Urinary bladder (tissue), 4 donors: ENCODE measurements around the gene MAN2B1. TPM values are rescaled to one million over a fixed set of nuclear protein-coding genes. Genes with fewer than 3 reads are reported as not detected.

Experiments
- DNase-seq: peaks from one replicate; pipeline ENCODE4 v3.0.0-alpha.2; 2015; ENCODE audit errors: extremely low spot score
- H3K27ac ChIP-seq: one replicate; pipeline ENCODE4 v1.5.1; 2013; ENCODE audit warnings: low read depth, mild to moderate bottlenecking, moderate library complexity
- H3K36me3 ChIP-seq: one replicate; pipeline ENCODE4 v1.6.1; 2013; ENCODE audit warnings: mild to moderate bottlenecking, moderate library complexity; ENCODE audit not compliant: insufficient read depth
- H3K4me1 ChIP-seq: one replicate; pipeline ENCODE4 v1.6.1; 2013; ENCODE audit warnings: mild to moderate bottlenecking, moderate library complexity; ENCODE audit not compliant: insufficient read depth
- H3K4me3 ChIP-seq: one replicate; pipeline ENCODE4 v1.5.1; 2013; ENCODE audit warnings: low read depth, low read length
- WGBS: extraction: QIAGEN DNeasy Blood & Tissue Kit; methylation state at CpG from one replicate; pipeline ENCODE4 v1.1.7; 2013; 5-methylcytosine and 5-hydroxymethylcytosine counted together
- polyA plus RNA-seq: library from polyadenylated mRNA; stranded (reverse); fragments of 200-250 nt; gene quantifications from one replicate; pipeline ENCODE4 v1.2.3, GENCODE V29; 2013
- small RNA-seq: library from RNA; depleted of rRNA; stranded (forward); fragments of <200 nt; gene quantifications from one replicate; pipeline ENCODE3, GENCODE V24; 2014
- total RNA-seq: library from RNA; depleted of rRNA; stranded (reverse); fragments of >200 nt; gene quantifications from one replicate; pipeline ENCODE4 v1.2.3, GENCODE V29; 2014
- donor health status: healthy with polysubstance abuse.
- donor health status: healthy.

The MAN2B1 gene
- total and polyA plus RNA-seq, 2 donors, result 31.1 to 60.0 TPM

DNA sequence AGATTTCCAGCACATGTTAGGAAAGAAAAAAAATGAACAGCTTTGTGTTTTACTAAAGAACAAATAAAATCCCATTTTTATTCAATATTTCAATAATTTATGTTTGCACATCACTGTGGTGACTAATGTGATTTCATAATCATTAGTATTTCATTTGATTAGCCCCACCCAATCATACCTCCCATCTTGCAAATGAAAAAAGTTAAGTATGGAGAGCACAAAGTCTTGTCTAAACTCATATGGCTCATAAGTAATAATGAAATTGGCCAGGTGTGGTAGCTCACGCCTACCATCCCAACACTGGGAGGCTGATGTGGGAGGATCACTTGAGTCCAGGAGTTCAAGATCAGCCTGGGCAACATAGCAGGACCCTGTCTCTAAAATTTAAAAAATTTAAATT is 59.7 kb downstream of the MAN2B1 start:
- Histone ChIP-seq H3K4me1 (no peaks in the 10 kb centered on the region), H3K36me3 (no peaks in the 10 kb centered on the region), H3K27ac (no peak overlapping the region), H3K4me3 (no peak overlapping the region)
- 95% methylated on average over 1 of the region's 1 CpG for WGBS
- DNase-seq, result no peak

- Histone ChIP-seq H3K27ac (no peak overlapping the region), H3K4me3 (no peak overlapping the region), H3K4me1 (no peaks in the 10 kb centered on the region), H3K36me3 (no peaks in the 10 kb centered on the region)
- DNase-seq, result no peak
- 100% methylated on average over 1 of the region's 1 CpG for WGBS
Measured at GRCh38 chr19:12603714-12604113, 62.8 kb downstream of the MAN2B1 start.

DNA sequence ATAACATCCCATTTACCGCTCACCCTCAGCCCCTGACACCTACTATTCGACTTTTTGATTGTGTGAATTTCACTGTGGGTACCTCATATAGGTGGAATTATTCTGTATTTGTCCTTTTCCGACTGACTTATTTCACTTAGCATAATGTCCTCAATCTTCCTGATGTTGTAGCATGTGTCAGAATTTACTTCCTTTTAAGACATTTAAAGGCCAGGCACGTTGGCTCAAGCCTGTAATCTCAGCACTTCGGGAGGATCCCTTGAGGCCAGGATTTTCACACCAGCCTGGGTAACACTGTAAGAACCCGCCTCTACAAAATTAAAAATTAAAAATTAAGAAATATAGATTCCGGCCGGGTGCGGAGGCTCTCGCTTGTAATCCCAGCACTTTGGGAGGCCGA is 68.9 kb downstream of the MAN2B1 start:
- Histone ChIP-seq H3K4me1 (no peaks in the 10 kb centered on the region), H3K4me3 (no peak overlapping the region), H3K27ac (no peak overlapping the region), H3K36me3 (no peaks in the 10 kb centered on the region)
- DNase-seq, result no peak
- WGBS, result 86% methylated on average over 11 of the region's 11 CpGs

DNA sequence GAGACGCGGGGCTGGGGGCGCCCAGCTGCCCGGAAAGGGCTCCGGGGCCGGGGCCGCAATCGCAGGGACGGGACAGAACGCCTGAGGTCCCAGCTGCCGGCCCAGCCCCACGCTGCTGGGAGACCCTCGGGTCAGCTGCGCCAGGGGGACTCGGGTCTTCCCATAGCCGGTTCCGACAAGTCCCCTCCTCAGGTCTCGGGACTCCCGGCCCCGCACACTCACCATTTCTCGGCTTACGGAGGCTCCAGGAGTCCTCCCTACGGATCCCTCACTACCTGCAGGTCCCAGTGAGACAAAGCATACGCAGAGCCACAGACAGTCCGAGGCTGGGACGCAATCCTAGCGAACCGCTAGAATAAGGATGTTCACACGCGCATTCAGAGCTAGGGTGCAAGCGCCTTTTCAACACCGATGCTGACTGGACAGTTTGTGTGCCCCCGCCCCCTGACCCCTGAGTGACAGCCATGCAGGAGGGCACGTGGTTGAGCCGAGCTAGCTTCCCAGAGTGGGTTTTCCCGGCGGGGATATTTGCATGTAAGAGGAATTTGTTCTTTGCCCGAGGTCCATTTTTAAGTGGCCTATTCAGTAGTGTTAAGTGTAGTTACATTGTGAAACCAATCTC is 69.5 kb downstream of the MAN2B1 start:
- Histone ChIP-seq H3K4me3 (no peak overlapping the region), H3K4me1 (no peaks in the 10 kb centered on the region), H3K36me3 (no peaks in the 10 kb centered on the region), H3K27ac (no peak overlapping the region)
- 61% methylated on average over 38 of the region's 38 CpGs for WGBS
- no peak for DNase-seq

Small RNAs within 50 kb of the gene (small RNA-seq; reads per million reads assigned to genes)
- gene SNORD41, result 136 reads per million, percentile 97 among the genes with 10 or more reads in this experiment

Other genes starting within 250 kb of the MAN2B1 start
- 12.8 TPM for gene ZNF443, start 225.7 kb downstream of the MAN2B1 start, total RNA-seq
- 2.7 TPM for gene ZNF443, start 225.7 kb downstream of the MAN2B1 start, polyA plus RNA-seq
- gene ZNF709, start 181.9 kb downstream of the MAN2B1 start, total RNA-seq, result 16.1 TPM
- 1.1 TPM for gene ZNF709, start 181.9 kb downstream of the MAN2B1 start, polyA plus RNA-seq
- 25.0 TPM for gene ZNF564, start 115.3 kb downstream of the MAN2B1 start, total RNA-seq
- gene ZNF564, start 115.3 kb downstream of the MAN2B1 start, polyA plus RNA-seq, result 6.6 TPM
- 9.0 TPM for gene ZNF490, start 55.9 kb downstream of the MAN2B1 start, total RNA-seq
- 1.0 TPM for gene ZNF490, start 55.9 kb downstream of the MAN2B1 start, polyA plus RNA-seq
- 38.3 TPM for gene ZNF791, start 55.8 kb downstream of the MAN2B1 start, total RNA-seq
- 12.0 TPM for gene ZNF791, start 55.8 kb downstream of the MAN2B1 start, polyA plus RNA-seq
- 5.1 TPM for gene WDR83, start 65 bp upstream of the MAN2B1 start, total RNA-seq
- 17.5 TPM for gene WDR83, start 65 bp upstream of the MAN2B1 start, polyA plus RNA-seq
- gene DHPS, start 15.1 kb upstream of the MAN2B1 start, total RNA-seq, result 29.9 TPM
- gene DHPS, start 15.1 kb upstream of the MAN2B1 start, polyA plus RNA-seq, result 99.0 TPM
- gene GNG14, start 21.3 kb upstream of the MAN2B1 start, total RNA-seq, result not detected
- not detected for gene GNG14, start 21.3 kb upstream of the MAN2B1 start, polyA plus RNA-seq
- gene FBXW9, start 29.9 kb upstream of the MAN2B1 start, total RNA-seq, result 2.6 TPM
- gene FBXW9, start 29.9 kb upstream of the MAN2B1 start, polyA plus RNA-seq, result 8.9 TPM
- 35.4 TPM for gene TNPO2, start 57.2 kb upstream of the MAN2B1 start, total RNA-seq
- 50.7 TPM for gene TNPO2, start 57.2 kb upstream of the MAN2B1 start, polyA plus RNA-seq
- 59.5 TPM for gene TRIR, start 67.9 kb upstream of the MAN2B1 start, total RNA-seq
- gene TRIR, start 67.9 kb upstream of the MAN2B1 start, polyA plus RNA-seq, result 285 TPM
- 22.7 TPM for gene GET3, start 70.8 kb upstream of the MAN2B1 start, total RNA-seq
- gene GET3, start 70.8 kb upstream of the MAN2B1 start, polyA plus RNA-seq, result 84.4 TPM
- not detected for gene BEST2, start 85.0 kb upstream of the MAN2B1 start, total RNA-seq
- gene BEST2, start 85.0 kb upstream of the MAN2B1 start, polyA plus RNA-seq, result not detected
- 30.2 TPM for gene HOOK2, start 108.8 kb upstream of the MAN2B1 start, total RNA-seq
- 28.4 TPM for gene HOOK2, start 108.8 kb upstream of the MAN2B1 start, polyA plus RNA-seq
- 107 TPM for gene JUNB, start 124.7 kb upstream of the MAN2B1 start, total RNA-seq
- gene JUNB, start 124.7 kb upstream of the MAN2B1 start, polyA plus RNA-seq, result 545 TPM
- gene PRDX2, start 135.1 kb upstream of the MAN2B1 start, total RNA-seq, result 74.2 TPM
- 245 TPM for gene PRDX2, start 135.1 kb upstream of the MAN2B1 start, polyA plus RNA-seq
- gene THSD8, start 135.3 kb upstream of the MAN2B1 start, total RNA-seq, result not detected
- gene THSD8, start 135.3 kb upstream of the MAN2B1 start, polyA plus RNA-seq, result not detected
- 9.5 TPM for gene RNASEH2A, start 139.8 kb upstream of the MAN2B1 start, total RNA-seq
- 12.8 TPM for gene RNASEH2A, start 139.8 kb upstream of the MAN2B1 start, polyA plus RNA-seq
- not detected for gene RTBDN, start 167.8 kb upstream of the MAN2B1 start, total RNA-seq
- 0.65 TPM for gene RTBDN, start 167.8 kb upstream of the MAN2B1 start, polyA plus RNA-seq
- gene MAST1, start 171.8 kb upstream of the MAN2B1 start, total RNA-seq, result 0.74 TPM
- gene MAST1, start 171.8 kb upstream of the MAN2B1 start, polyA plus RNA-seq, result 1.1 TPM
- gene DNASE2, start 214.7 kb upstream of the MAN2B1 start, total RNA-seq, result 10.6 TPM
- gene DNASE2, start 214.7 kb upstream of the MAN2B1 start, polyA plus RNA-seq, result 58.9 TPM
- 0.26 TPM for gene KLF1, start 220.5 kb upstream of the MAN2B1 start, total RNA-seq
- gene KLF1, start 220.5 kb upstream of the MAN2B1 start, polyA plus RNA-seq, result 0.08 TPM
- 13.8 TPM for gene GCDH, start 224.4 kb upstream of the MAN2B1 start, total RNA-seq
- 54.5 TPM for gene GCDH, start 224.4 kb upstream of the MAN2B1 start, polyA plus RNA-seq